ENCODE results near the gene WDFY2. TPM values are rescaled to one million over a fixed set of nuclear protein-coding genes. Genes with fewer than 3 reads are reported as not detected.

The WDFY2 gene
- polyA plus RNA-seq, 1 donor from 2014 or later: 5.3 TPM

GRCh38 chr13:51698352-51698751, 114.1 kb downstream of the WDFY2 start:
- no peak overlapping the region for H3K9ac ChIP-seq (ENCODE audit: low read length)
- H3K4me2 ChIP-seq (ENCODE audit: low read length): no peak overlapping the region
- TF ChIP-seq CTCF (IDR thresholded peaks at IDR 0.05; ENCODE audit: poor library complexity, severe bottlenecking): no peak
- no peak for TF ChIP-seq TAF1 (IDR thresholded peaks at IDR 0.05; ENCODE audit: low read depth)
- no peak for TF ChIP-seq POLR2AphosphoS5 (IDR thresholded peaks at IDR 0.05)
- no peak for TF ChIP-seq REST (IDR thresholded peaks at IDR 0.05; ENCODE audit: borderline replicate concordance)
- TF ChIP-seq SMC3 (conservative IDR thresholded peaks at IDR 0.05; ENCODE audit: poor library complexity): no peak
- TF ChIP-seq MXI1 (conservative IDR thresholded peaks at IDR 0.05; ENCODE audit: poor library complexity, severe bottlenecking): no peak
- TF ChIP-seq RAD21 (conservative IDR thresholded peaks at IDR 0.05): no peak
- TF ChIP-seq EP300 (conservative IDR thresholded peaks at IDR 0.05; ENCODE audit: poor library complexity, severe bottlenecking): no peak
- no peak for TF ChIP-seq EZH2 (IDR thresholded peaks at IDR 0.05; ENCODE audit: borderline replicate concordance, insufficient read depth, low read length, poor library complexity, severe bottlenecking)
- H3K36me3 ChIP-seq (ENCODE audit: insufficient read depth, low read length): no peaks in the 10 kb centered on the region
- no peaks in the 10 kb centered on the region for H3F3A ChIP-seq (ENCODE audit: insufficient read depth, low read length, poor library complexity, severe bottlenecking)
- no peak overlapping the region for H2AFZ ChIP-seq (ENCODE audit: low read depth, low read length)
- H3K27me3 ChIP-seq (ENCODE audit: insufficient read depth, low read depth, low read length): no peaks in the 10 kb centered on the region
- H3K4me3 ChIP-seq (ENCODE audit: low read length): no peak overlapping the region
- no peaks in the 10 kb centered on the region for H3K79me2 ChIP-seq (replicated peaks; ENCODE audit: insufficient read depth, low read length)
- H4K20me1 ChIP-seq (ENCODE audit: insufficient read depth): no peaks in the 10 kb centered on the region
- no peaks in the 10 kb centered on the region for H3K9me2 ChIP-seq (ENCODE audit: insufficient read depth, low read length)
- H3K9me3 ChIP-seq (ENCODE audit: low read length): no peaks in the 10 kb centered on the region
- H3K27ac ChIP-seq (ENCODE audit: low read length): no peak overlapping the region

GRCh38 chr13:51704399-51705313, 120.4 kb downstream of the WDFY2 start:
- H3K4me3 ChIP-seq (ENCODE audit: low read length): no peak overlapping the region

More at GRCh38 chr13:51704399-51705313, 120.4 kb downstream of the WDFY2 start:
- no peaks in the 10 kb centered on the region for H3K79me2 ChIP-seq (replicated peaks; ENCODE audit: insufficient read depth, low read length)
- H3K36me3 ChIP-seq (ENCODE audit: insufficient read depth, low read length): no peaks in the 10 kb centered on the region
- no peaks in the 10 kb centered on the region for H3F3A ChIP-seq (ENCODE audit: insufficient read depth, low read length, poor library complexity, severe bottlenecking)
- H3K27me3 ChIP-seq (ENCODE audit: insufficient read depth, low read depth, low read length): no peaks in the 10 kb centered on the region
- no peak overlapping the region for H3K4me2 ChIP-seq (ENCODE audit: low read length)
- H2AFZ ChIP-seq (ENCODE audit: low read depth, low read length): no peak overlapping the region
- no peak for TF ChIP-seq EP300 (conservative IDR thresholded peaks at IDR 0.05; ENCODE audit: poor library complexity, severe bottlenecking)
- no peak for TF ChIP-seq CTCF (IDR thresholded peaks at IDR 0.05; ENCODE audit: poor library complexity, severe bottlenecking)
- TF ChIP-seq SMC3 (conservative IDR thresholded peaks at IDR 0.05; ENCODE audit: poor library complexity): no peak
- TF ChIP-seq MXI1 (conservative IDR thresholded peaks at IDR 0.05; ENCODE audit: poor library complexity, severe bottlenecking): no peak
- no peak for TF ChIP-seq RAD21 (conservative IDR thresholded peaks at IDR 0.05)
- TF ChIP-seq POLR2AphosphoS5 (IDR thresholded peaks at IDR 0.05): no peak
- no peak for TF ChIP-seq REST (IDR thresholded peaks at IDR 0.05; ENCODE audit: borderline replicate concordance)
- TF ChIP-seq EZH2 (IDR thresholded peaks at IDR 0.05; ENCODE audit: borderline replicate concordance, insufficient read depth, low read length, poor library complexity, severe bottlenecking): no peak
- H3K9me3 ChIP-seq (ENCODE audit: low read length): no peaks in the 10 kb centered on the region
- no peak overlapping the region for H3K9ac ChIP-seq (ENCODE audit: low read length)
- H3K9me2 ChIP-seq (ENCODE audit: insufficient read depth, low read length): no peaks in the 10 kb centered on the region
- H3K27ac ChIP-seq (ENCODE audit: low read length): no peak overlapping the region
- no peaks in the 10 kb centered on the region for H4K20me1 ChIP-seq (ENCODE audit: insufficient read depth)
